ENCODE measurements around the gene MFSD1. TPM values are rescaled to one million over a fixed set of nuclear protein-coding genes. Genes with fewer than 3 reads are reported as not detected.

MFSD1 gene
- polyA plus RNA-seq, 2 of the 4 experiments (the other 2 are of a cell fraction), result 41.5 to 53.2 TPM

DNA sequence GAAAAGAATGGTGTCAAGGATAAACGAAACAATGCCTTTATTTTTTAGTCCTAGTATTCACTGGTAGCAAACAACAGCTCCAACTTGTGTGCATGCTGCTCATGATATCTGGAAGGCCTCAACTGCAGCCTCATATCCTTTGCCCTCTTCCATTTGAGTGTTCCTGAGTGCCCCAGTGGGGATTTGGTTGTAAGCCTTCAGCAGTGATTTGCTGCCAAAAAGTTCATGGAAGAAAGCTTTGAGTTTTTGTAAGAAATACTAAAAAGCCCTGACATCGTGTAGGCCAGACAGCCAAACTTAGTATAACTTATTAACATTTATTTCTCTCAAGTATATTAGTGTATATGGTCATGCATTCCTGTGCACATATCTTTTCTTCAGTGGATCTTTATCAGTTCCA lies 30.0 kb downstream of the MFSD1 start:
- Histone ChIP-seq H3K4me3 (no peak overlapping the region), H3K4me2 (no peak overlapping the region), H3K9me3 (no peaks in the 10 kb centered on the region), H3K27ac (no peak overlapping the region), H3K4me1 (no peaks in the 10 kb centered on the region)
- TF ChIP-seq, protein P1, sequence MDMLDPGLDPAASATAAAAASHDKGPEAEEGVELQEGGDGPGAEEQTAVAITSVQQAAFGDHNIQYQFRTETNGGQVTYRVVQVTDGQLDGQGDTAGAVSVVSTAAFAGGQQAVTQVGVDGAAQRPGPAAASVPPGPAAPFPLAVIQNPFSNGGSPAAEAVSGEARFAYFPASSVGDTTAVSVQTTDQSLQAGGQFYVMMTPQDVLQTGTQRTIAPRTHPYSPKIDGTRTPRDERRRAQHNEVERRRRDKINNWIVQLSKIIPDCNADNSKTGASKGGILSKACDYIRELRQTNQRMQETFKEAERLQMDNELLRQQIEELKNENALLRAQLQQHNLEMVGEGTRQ (IDR thresholded peaks at IDR 0.05), result no peak
- TF ChIP-seq, protein P2, sequence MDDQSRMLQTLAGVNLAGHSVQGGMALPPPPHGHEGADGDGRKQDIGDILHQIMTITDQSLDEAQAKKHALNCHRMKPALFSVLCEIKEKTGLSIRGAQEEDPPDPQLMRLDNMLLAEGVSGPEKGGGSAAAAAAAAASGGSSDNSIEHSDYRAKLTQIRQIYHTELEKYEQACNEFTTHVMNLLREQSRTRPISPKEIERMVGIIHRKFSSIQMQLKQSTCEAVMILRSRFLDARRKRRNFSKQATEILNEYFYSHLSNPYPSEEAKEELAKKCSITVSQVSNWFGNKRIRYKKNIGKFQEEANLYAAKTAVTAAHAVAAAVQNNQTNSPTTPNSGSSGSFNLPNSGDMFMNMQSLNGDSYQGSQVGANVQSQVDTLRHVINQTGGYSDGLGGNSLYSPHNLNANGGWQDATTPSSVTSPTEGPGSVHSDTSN (IDR thresholded peaks at IDR 0.05), result no peak
- TF ChIP-seq JUN (IDR thresholded peaks at IDR 0.05), result no peak
- TF ChIP-seq FOXS1 (CRISPR knock-in tag; IDR thresholded peaks at IDR 0.05), result no peak
- no peak for TF ChIP-seq NR3C1 (IDR thresholded peaks at IDR 0.05)
- TF ChIP-seq SREBF2 (IDR thresholded peaks at IDR 0.05), result no peak
- no peak for TF ChIP-seq KDM1A (IDR thresholded peaks at IDR 0.05; ENCODE audit: low read depth)
- TF ChIP-seq CHD4 (IDR thresholded peaks at IDR 0.05; ENCODE audit: borderline replicate concordance), result no peak
- no peak for TF ChIP-seq ZNF302 (CRISPR knock-in tag; IDR thresholded peaks at IDR 0.05)
- no peak for TF ChIP-seq ZC3H11A (IDR thresholded peaks at IDR 0.05)
- TF ChIP-seq POLR2AphosphoS2 (conservative IDR thresholded peaks at IDR 0.05; ENCODE audit: low read length), result no peak
- no peak for TF ChIP-seq KDM5A (IDR thresholded peaks at IDR 0.05)
- TF ChIP-seq PHF8 (IDR thresholded peaks at IDR 0.05; ENCODE audit: borderline replicate concordance, low read depth), result no peak
- no peak for TF ChIP-seq RARB (CRISPR knock-in tag; IDR thresholded peaks at IDR 0.05)
- TF ChIP-seq CHD2 (IDR thresholded peaks at IDR 0.05; ENCODE audit: low read length, partially characterized antibody), result no peak
- TF ChIP-seq FOSL2 (IDR thresholded peaks at IDR 0.05), result no peak
- no peak for TF ChIP-seq FOSL2 (CRISPR knock-in tag; IDR thresholded peaks at IDR 0.05)
- TF ChIP-seq JUNB (IDR thresholded peaks at IDR 0.05), result no peak
- no peak for ATAC-seq
- ChIA-PET CTCF (interaction anchor here (1.2 to 1.6 kb wide), 4 partner anchors 14 to 433 kb away, joined by 3 to 4 read pairs (median 4); no protein-coding TSS in a partner anchor), POLR2A (no interaction called here)
- no peak for DNase-seq (ENCODE audit: low read depth in 1 of 2, low spot score in 1 of 2)
- 69% methylated on average over 2 of the region's 2 CpGs for WGBS (ENCODE audit: missing lambda C conversion rate)
- FAIRE-seq, result no peak

DNA sequence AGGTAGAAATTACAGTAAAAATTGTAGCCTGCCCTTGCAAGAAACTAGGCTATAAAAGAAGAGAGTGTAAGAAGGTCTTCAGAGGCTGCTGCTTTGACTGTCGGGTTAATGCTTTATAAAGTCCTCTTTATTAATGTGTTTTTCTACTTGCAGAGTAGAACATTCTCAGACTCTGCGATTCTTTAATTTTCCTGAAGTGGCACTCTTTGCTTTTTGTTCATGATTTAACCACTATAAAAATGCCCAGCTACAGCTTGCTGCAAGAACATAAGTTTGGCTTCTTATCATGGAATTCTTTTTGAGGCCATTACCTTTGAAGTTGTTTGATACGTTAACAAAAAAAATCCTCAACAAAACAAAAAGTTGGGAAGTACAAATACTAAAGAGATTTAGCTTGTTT lies 33.8 kb downstream of the MFSD1 start:
- H3K4me1 ChIP-seq, result no peaks in the 10 kb centered on the region
- no peak overlapping the region for H3K27ac ChIP-seq
- DNase-seq (ENCODE audit: low read depth in 1 of 2, low spot score in 1 of 2) (no peak), FAIRE-seq (no peak), ATAC-seq (no peak)
- ChIA-PET POLR2A (no interaction called here), CTCF (interaction anchor here (1.8 to 2.5 kb wide), 2 partner anchors 10 to 424 kb away, joined by 5 to 11 read pairs; no protein-coding TSS in a partner anchor)
- no peak for TF ChIP-seq HOXA7 (CRISPR knock-in tag; IDR thresholded peaks at IDR 0.05)
- TF ChIP-seq, protein P3, sequence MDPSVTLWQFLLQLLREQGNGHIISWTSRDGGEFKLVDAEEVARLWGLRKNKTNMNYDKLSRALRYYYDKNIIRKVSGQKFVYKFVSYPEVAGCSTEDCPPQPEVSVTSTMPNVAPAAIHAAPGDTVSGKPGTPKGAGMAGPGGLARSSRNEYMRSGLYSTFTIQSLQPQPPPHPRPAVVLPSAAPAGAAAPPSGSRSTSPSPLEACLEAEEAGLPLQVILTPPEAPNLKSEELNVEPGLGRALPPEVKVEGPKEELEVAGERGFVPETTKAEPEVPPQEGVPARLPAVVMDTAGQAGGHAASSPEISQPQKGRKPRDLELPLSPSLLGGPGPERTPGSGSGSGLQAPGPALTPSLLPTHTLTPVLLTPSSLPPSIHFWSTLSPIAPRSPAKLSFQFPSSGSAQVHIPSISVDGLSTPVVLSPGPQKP (IDR thresholded peaks at IDR 0.05; ENCODE audit: low read depth, low read length), result no peak
- no peak for TF ChIP-seq HDAC2 (IDR thresholded peaks at IDR 0.05)
- TF ChIP-seq, protein P4, sequence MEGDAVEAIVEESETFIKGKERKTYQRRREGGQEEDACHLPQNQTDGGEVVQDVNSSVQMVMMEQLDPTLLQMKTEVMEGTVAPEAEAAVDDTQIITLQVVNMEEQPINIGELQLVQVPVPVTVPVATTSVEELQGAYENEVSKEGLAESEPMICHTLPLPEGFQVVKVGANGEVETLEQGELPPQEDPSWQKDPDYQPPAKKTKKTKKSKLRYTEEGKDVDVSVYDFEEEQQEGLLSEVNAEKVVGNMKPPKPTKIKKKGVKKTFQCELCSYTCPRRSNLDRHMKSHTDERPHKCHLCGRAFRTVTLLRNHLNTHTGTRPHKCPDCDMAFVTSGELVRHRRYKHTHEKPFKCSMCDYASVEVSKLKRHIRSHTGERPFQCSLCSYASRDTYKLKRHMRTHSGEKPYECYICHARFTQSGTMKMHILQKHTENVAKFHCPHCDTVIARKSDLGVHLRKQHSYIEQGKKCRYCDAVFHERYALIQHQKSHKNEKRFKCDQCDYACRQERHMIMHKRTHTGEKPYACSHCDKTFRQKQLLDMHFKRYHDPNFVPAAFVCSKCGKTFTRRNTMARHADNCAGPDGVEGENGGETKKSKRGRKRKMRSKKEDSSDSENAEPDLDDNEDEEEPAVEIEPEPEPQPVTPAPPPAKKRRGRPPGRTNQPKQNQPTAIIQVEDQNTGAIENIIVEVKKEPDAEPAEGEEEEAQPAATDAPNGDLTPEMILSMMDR (IDR thresholded peaks at IDR 0.05), result no peak
- TF ChIP-seq EHMT2 (IDR thresholded peaks at IDR 0.05; ENCODE audit: low read depth), result no peak
- TF ChIP-seq RAD21 (conservative IDR thresholded peaks at IDR 0.05 in 1 of 2, IDR thresholded peaks at IDR 0.05 in 1 of 2), result no peak
- no peak for TF ChIP-seq SREBF2 (IDR thresholded peaks at IDR 0.05)
- TF ChIP-seq, protein P2 (IDR thresholded peaks at IDR 0.05), result no peak
- no peak for TF ChIP-seq PHF8 (IDR thresholded peaks at IDR 0.05; ENCODE audit: borderline replicate concordance, low read depth)
- no peak for TF ChIP-seq FOSL2 (IDR thresholded peaks at IDR 0.05)
- no peak for TF ChIP-seq FOSL2 (CRISPR knock-in tag; IDR thresholded peaks at IDR 0.05)
- no peak for TF ChIP-seq CBX8 (IDR thresholded peaks at IDR 0.05)
- TF ChIP-seq NPAS2 (CRISPR knock-in tag; IDR thresholded peaks at IDR 0.05; ENCODE audit: borderline replicate concordance), result no peak
- no peak for TF ChIP-seq HOXB5 (CRISPR knock-in tag; IDR thresholded peaks at IDR 0.05)
- TF ChIP-seq CEBPB (IDR thresholded peaks at IDR 0.05), result no peak
- no peak overlapping the region for H3K4me3 ChIP-seq
- H3K4me2 ChIP-seq, result no peak overlapping the region
- WGBS (ENCODE audit: missing lambda C conversion rate), result 59% methylated on average over 3 of the region's 3 CpGs
- no peaks in the 10 kb centered on the region for H3K9me3 ChIP-seq

All from A549 (cell line).